Right renal pelvis (tissue), 4 donors: Measurements from ENCODE around the gene CLASP1. TPM values are rescaled to one million over a fixed set of nuclear protein-coding genes. Genes with fewer than 3 reads are reported as not detected.
"Not testable (repeated sequence)": the region's sequence is repeated elsewhere in the genome, so short reads cannot be mapped to it uniquely, and the experiment has no call there.

ENCODE experiments used
- DNase-seq, 4 donors: peaks; one replicate each; pipeline ENCODE4 v3.0.0-alpha.2; 2013; ENCODE audit warnings: low read depth in 4 of 4, low spot score in 3 of 4, missing footprints in 1 of 4
- polyA plus RNA-seq, 4 donors: library from polyadenylated mRNA; unstranded; fragments of 120-200 nt; gene quantifications; one replicate each; pipeline ENCODE4 v1.2.1, GENCODE V29; 2013; ENCODE audit not compliant: insufficient read length in 4 of 4

CLASP1 gene
- polyA plus RNA-seq, 4 donors = 39.3 to 48.7 (median 43.9) TPM

DNA sequence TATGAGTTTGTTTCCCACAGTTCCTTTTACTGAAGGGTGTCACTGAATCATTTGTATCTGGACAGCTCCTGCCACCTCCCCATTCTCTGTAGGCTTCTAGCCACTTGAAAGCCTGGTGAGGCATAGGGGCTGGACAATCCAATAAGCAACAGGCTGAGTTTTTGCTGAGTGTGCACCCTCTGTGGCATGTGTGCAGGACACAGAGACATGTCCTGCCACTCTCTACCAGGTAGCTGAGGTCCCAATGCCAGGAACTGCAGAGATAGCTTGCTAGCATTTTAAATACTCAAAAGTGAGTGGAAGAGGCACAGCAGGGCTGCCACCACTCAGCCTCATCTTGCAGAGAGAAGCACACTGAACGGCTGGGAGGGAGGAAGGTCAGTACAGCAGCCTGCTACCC lies 287.0 kb downstream of the CLASP1 start:
- no peak for DNase-seq

DNA sequence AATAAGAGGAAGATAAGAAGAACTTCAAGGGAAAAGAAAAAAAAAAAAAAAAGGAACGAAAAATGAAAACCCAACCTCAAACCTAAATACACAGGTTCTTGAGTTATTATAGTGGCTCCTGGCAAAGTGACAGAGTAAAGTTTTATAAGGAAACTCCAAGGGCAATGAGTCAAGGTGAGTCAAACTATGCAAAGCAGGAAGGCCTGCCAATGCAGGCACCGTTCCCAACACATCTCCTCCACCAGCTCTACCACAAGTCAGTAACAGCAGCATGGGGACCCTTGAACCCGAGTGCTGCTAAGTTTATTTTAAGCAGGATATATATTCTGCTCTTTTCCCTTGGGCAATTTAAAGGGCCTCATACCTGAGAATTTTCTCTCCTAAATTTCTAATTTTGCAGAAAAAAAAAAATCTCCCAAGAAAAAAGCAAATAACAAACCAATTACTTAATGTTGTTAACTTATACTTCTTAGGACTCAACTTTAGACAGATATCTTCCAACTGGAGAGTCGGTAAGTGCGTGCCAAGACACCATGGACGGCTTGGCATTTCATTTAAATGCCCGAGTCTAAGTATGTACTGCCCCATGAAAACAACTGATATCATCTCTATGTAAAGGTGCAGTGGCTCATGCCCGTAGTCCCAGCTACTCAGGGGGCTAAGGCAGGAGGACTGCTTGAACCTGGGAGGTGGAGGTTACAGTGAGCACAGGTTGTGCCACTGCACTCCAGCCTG lies 288.5 kb downstream of the CLASP1 start:
- no peak for DNase-seq

DNA sequence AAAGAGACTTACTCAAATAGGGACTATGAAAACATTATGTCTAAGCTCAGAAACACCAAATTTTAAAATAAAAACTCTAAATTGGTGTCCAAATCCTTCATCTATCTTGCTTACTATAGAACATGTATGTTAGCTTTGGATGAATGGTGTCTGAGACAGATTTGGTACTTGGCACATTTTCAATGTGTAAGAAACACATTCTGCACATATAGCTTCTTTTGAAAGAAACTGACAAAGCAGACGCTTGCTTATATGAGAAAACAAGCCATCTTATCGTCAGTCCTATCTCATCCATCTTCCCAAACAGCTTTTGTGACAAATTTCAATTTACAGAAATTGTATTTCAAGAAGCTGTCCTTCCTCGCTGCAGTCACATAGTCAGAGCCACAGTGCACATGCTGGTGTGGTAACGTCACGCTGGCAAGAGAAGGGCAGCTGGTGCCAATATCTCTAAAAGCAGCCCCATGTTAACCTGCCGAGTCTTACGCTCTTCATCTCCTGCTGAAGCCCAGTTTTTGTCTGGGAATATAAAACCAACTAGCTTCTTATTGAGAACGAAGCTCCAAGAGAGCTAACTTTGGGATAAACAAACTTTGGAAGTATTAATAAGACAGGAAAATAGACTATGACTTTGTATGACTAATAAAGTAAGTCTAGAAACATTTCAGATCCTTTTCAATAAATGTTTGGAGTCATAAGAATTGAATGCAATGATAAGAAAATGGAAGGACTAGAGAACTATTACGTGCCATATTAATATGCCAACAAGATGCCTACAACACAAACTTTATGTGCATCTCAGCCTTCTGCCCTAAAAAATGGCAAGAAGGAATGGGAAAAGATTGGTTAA lies 289.3 kb downstream of the CLASP1 start:
- no peak for DNase-seq

DNA sequence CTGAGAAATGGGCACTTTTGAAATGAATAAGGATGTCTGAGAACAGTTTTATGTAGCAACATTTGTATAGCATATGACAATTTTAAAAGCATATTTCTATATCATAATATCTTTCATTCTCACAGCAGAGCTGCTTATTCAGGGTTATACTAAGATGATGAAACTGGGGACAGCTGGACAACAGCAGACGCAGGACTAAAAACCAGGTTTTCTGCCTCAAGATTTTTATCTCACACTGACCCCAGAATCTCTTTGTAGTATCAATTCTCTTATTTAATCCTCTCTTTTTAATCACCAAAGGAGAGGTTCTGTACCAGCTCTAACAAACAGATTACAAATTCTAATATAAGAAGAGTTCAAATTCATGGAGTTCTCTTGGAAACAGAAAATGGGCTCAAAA lies 290.1 kb downstream of the CLASP1 start:
- DNase-seq = no peak

DNA sequence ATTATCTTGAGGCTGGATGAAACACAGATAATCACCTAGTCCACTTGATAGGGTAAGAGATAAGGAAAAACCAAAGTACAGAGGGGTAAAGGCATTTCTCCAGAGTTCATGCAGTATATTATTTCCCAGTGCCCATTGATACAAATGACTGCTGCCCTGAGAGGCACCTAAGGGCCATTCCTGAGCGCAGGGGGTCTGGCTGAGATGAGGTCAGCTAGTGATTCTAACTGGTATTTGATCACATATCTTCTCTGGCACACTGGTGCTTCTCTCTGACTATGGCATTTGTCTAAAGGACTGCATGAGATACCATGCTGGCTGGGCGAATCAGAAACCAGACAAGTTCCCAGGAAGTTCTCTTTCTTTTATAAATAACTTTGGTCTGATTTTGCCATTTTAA lies 291.0 kb downstream of the CLASP1 start:
- no peak for DNase-seq

DNA sequence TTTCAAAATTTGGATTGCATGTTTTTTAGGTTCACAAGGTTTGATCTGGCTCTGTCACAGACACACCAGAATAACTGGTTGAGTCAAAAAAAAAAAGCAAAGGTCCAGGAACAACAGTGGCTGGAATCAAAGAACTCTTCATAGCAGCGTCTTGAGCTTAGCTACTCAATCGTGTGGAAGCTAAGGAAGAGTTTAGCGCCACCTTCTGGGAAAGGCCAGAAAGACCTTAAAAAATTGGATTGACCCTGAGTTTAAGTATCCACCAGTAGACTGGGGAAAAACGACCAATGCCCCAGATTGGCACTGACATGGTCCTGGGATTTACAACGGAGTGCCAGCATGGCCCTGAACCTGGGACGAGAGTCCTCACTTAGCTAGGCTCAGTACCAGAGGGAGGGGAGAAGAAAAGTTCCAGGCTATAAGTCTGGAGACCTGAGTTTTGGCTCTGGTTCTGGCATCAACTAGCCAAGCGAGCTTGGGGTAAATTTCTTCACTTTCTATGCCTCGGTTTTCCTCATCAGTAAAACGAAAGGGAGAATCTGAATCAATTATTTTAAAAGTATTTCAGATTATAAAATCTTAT lies 293.1 kb downstream of the CLASP1 start:
- peak; percentile 63 to 76 (median 68) for DNase-seq

DNA sequence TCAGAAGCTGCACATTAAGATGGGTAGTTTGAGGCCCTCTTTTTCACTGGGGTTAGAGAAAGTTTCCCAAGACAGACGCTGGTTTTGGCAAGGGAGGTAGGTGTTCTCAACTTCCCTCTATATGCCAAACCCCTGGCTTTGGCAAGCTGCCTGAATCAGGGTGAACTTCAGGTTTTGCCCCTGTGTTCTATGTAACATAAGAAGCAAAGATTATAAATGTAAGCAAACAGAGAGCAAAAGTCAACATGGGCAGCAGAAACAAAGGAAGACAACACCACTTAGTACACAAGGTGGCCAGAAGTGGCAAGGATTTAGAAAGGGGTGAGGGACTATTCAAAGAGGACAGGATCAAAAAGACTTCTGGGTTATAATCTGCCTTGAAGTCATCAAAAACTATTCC lies 293.8 kb downstream of the CLASP1 start:
- no peak for DNase-seq

DNA sequence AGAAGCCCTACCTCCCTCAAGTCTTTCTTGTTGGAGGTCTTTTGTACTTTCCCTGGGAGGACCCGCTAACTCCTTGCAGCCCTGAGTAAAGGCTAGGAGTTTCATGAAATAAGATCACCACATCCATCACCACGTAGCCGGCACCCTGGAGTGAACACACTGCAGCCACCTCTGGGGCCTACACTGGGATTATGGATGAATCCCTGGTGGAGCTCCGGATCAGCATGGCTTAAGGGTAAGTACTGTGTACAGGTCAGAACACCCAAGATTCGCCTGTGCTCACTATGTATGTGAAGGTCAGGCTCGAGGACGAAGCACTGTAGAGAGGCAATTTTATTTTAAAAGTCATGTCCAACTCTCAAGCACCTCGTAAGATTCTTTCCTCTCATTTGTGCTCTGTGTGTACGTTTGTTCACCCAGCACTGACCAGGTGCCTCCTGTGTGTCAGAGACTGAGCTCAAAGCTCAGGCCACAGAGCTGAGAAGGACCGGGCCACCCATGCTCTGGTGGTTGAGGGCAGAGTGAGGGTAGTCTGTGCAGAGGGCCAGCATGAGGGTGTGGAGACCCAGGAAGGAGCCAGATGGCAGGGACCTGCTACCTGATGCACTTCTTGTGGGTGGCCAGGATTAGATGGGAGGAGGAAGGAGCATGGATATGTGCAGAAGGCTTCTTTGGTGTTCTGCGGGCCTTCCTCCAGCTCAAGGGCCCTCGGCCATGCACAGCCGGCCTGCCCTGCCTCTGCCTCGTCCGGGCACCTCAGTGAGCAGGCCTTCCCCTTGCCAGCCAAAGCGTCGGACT lies 297.5 kb downstream of the CLASP1 start:
- no peak for DNase-seq

DNA sequence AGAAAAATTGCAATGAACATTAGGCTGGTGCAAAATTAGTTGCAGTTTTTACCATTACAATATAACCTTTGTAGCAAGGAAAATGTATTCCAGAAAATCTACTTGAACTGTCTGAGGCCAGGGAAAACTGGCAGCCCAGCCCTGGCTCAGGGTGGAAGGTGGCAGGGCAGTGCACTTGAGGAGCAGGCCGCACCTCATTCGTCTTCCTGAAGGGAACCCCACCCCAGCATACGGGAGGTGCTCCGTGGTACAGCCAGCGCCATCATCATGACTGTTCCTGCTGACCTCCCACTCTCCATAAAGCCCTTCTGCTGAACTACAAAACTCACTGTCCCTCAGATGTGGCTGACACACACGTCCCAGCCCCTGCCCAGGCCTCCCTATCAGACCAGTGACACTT lies 298.4 kb downstream of the CLASP1 start:
- no peak for DNase-seq

DNA sequence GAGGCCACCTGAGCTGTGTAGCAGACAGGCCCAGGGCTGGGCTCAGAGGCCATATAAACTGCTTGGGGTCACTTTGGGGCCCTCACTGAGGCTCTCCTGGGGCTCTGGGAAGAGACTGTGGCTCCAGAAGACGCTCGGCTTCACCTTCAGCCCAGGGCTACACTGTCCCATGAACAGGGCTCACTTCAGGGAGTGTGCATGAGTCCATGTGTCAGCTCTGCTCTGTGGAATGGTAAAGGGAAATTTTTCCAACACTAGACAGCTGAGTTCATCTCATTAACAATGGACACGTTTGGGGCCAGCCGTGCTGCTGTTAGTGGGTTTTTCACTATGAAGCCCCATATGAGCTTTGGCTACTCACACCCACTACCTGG lies 298.9 kb downstream of the CLASP1 start:
- no peak for DNase-seq

DNA sequence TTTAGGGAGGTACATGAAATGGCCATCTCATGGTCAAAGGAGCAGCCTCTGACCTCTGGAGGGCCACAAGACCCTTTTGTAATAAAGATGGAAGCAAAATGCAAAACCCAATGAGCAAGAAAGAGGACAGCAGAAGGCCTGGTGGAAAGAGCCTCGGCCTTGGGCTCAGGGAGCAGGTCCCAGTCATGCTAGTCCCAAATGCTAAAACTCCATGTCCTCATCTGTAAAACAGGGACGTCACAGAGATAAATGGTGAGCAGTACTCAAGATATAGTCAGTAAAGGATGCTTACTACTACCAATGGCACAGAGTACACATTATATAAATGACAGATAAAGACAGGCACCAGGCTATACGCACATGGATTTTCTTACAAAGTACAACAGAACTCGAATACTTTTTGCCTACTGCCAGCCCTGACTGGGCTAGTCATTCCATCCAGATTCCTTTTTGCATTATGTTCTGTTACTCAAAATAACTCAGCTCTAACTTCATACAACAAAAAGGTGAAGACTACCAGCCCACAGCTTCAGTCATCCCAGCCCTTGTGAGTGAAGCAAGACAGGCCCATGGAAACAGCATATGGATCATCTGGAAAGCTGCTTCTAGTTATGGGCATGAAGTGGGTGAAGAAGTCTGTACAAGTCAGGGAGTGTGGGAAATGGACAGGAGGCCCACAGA lies 299.4 kb downstream of the CLASP1 start:
- no peak for DNase-seq

DNA sequence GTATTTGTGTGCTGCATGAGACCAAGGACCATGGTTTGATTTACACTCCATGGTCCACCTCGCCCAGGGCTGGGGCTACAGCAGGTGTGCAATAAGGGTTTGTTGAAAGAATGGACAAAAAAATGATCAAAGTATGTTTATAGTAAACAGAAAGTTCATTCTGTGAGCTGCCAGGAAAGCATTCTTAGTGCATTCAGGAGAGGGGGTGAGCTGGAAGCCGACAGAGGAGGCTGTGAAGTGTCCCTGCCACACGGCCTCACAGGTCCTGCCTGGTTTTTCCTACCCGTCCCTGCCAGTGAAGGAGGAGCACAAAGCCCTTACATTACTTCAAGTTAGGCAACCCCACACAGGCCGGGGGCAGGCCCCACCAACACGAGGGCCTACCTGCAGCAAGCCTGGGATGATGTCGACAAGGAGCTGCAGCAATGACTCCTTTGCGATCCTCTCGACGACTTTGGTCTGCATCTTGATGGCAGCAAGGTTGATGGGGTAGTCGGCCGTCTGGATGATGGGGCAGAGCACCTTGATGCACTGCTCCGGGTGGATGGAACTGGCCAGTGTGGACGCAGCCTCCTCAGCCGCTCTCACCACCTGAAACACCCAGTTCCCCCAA lies 301.0 kb downstream of the CLASP1 start:
- DNase-seq = no peak

DNA sequence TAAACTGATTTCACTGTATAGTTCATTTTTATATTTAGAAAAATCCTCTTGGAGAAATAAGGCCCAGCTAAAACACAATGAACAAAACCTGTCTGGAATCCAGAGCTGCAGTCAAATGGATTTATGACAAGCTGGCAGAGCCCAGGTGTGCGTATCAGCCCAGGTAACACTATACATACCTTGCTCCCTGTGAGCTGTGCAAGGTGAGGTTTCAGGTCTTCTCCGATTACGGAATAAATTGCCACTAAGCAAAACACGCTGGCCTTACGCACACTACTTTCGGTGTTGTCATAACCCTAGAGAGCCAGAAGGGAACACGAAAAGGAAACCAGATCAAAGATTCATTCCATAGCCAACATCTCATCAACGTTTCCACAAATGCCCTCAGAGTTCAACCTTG lies 302.4 kb downstream of the CLASP1 start:
- no peak for DNase-seq

DNA sequence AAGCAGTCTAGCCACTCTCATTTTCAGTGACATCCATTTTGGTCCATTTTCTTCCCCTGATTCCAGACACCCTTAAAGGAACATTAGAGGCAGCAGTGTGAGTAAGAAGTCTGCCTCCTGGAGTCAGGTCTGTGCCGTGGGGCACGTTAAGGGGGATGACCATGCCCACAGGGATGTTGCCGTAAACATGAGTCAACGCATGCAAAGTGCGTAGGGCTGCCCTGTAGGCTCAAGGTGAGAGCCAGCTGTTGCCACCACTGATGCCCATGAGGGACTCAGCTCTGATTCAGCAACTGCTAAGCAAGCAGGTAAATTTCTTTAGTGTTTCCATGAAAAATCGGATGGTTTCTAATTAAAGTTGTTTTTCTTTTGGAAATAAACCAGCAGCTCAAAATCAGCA lies 302.9 kb downstream of the CLASP1 start:
- DNase-seq = no peak

DNA sequence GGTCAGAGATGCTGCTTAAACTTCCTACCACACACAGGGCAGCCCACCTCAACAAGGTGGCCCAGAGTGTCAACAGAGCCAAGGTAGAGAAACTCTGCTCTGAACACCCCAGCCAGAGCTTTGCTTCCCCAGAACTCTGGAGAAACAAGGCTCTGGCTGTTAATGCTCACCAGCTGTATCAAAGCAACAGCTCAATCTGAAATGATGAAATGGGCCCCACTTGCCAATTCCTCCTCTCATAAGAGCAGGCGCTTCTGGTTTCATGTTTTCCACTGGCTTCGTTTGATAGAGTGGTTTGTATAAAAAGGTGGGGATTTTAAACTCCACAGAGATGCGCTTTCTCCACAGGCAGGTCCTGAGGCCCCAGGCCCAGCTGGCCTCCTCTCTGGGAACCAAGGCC lies 303.4 kb downstream of the CLASP1 start:
- DNase-seq = no peak

DNA sequence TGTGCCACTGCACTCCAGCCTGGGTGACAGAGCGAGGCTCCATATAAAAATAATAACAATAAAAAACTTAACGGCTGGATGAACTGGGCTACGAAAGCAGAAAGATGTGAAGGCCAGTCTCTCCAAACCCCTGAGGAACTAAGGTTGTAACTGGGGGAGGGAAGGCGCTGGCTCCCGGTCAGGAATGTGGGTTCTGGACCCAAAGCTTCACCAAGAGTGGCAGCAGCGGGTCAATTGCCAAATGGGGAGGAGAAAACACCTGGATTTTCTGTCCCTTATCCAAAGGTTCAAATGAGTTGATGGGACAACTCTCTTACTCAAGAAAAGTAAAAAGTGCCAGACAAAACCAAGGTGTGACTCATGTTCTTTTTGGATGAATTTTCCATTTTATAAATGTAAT lies 304.2 kb downstream of the CLASP1 start:
- no peak for DNase-seq

DNA sequence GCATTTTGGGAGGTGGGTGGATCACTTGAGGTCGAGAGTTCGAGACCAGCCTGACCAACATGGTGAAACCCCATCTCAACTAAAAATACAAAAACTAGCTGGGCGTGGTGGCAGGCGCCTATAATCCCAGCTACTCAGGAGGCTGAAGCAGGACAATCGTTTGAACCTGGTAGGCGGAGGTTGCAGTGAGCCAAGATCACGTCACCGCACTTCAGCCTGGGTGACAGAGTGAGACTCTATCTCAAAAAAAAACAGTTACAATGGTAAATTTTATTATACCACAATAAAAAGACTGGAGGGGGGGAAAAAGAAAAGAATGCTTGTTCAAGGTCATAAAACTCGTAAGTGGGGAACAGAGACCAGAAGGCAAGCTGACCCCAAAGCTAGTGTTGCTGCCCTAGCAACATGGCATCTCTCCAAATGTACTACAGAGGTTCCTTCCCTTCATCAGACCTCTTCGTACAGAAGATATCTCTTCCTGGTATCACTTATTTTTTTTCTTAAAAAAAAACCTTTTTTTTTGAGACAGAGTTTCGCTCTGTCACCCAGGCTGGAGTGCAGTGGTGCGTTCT lies 305.3 kb downstream of the CLASP1 start:
- DNase-seq = not testable (repeated sequence)

DNA sequence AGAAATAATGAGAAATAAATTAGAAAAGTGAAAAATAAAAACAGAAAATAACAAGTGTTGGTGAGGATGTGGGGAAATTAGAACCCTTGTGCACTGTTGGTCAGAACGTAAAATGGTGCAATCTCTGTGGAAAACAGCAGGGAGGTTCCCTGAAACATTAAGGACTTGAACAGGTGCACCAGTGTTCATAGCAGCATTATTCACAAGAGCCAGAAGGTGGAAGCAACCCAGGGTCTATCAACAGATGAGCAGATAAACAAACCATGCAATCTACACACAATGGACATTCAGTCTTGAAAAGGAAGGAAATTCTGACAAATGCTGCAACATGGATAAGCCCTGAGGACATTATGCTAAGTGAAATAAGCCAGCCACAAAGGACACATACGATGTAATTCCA lies 306.1 kb downstream of the CLASP1 start:
- no peak for DNase-seq

DNA sequence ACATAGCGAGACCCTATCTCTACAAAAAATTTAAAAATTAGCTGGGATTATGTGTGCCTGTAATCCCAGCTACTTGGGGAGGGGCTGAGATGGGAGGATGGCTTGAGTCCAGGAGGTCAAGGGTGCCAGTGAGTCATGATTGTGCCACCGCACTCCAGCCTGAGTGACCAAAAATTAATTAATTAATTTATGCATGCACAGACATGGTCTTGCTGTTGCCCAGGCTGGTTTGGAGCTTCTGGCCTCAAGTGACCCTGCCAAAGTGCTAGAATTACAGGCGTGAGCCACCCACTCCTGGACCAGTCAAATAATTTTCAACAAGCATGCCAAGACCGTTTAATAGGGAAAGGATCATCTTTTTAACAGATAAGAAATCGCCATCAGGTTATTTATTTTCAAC lies 306.5 kb downstream of the CLASP1 start:
- DNase-seq = no peak

DNA sequence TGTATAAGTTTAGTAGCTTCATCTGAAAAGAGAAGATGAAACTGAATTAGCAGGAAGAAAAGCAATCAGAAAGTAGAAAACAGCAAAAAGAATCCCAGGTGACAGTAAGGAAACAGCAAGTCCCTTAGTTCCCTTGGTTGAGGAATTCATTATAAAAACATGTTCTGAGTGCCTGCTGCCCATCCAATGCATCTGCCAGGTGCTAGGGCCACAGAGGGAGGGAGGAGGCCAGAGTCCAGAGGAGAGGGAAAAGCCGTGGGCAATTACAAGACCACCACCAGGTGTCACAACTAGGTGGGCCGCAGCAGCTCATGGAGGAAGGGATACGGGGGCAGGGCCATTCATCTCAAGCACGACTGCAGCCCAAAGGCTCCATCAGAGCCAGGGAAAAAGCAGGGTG lies 308.3 kb downstream of the CLASP1 start:
- DNase-seq = no peak
